Prostate gland (tissue), 2 donors: ENCODE measurements around the gene GPR137. TPM values are rescaled to one million over a fixed set of nuclear protein-coding genes. Genes with fewer than 3 reads are reported as not detected.
A peak's percentile ranks its signal among the peaks of the same experiment; 100 is the strongest.
"Not testable (repeated sequence)": the region's sequence is repeated elsewhere in the genome, so short reads cannot be mapped to it uniquely, and the experiment has no call there.

Experiments used
- DNase-seq: peaks from one replicate; pipeline ENCODE4 v3.0.0-alpha.2; 2019; ENCODE audit warnings: low spot score
- H3K27ac ChIP-seq, 2 donors: fragments of 200-600 bp; sonication (generic); 2 replicates each; pipeline ENCODE4 v1.5.1; 2017 to 2019
- H3K27me3 ChIP-seq: fragments of 200-600 bp; sonication (generic); replicated peaks from 2 replicates; pipeline ENCODE4 v1.5.1; 2019; ENCODE audit not compliant: insufficient read depth
- H3K36me3 ChIP-seq, 2 donors: fragments of 200-600 bp; sonication (generic); 1 replicate in 1 of 2; 2 replicates in 1 of 2; pipeline versions ENCODE4 v1.5.1 to v1.8.1; 2017 to 2019
- H3K4me1 ChIP-seq: fragments of 200-600 bp; sonication (generic); replicated peaks from 2 replicates; pipeline ENCODE4 v1.5.1; 2019
- H3K4me3 ChIP-seq, 2 donors: fragments of 200-600 bp; sonication (generic); 2 replicates each; pipeline ENCODE4 v1.5.1; 2017 to 2019
- H3K9me3 ChIP-seq: fragments of 200-600 bp; sonication (generic); 2 replicates; pipeline ENCODE4 v1.5.1; 2017
- CTCF ChIP-seq, 4 experiments: fragments of 200-600 bp in 2 of 4; fragments of 450-650 bp in 2 of 4; sonication (generic) in 2 of 4; IDR thresholded peaks; 1 replicate in 3 of 4; 2 replicates in 1 of 4; pipeline ENCODE4 v1.5.1; 2016 to 2019; ENCODE audit warnings: antibody characterized with exemption in 4 of 4, mild to moderate bottlenecking in 2 of 4, moderate library complexity in 2 of 4
- POLR2A ChIP-seq: fragments of 450-650 bp; IDR thresholded peaks from one replicate; pipeline ENCODE4 v1.6.1; 2016; ENCODE audit warnings: antibody characterized with exemption, mild to moderate bottlenecking
- POLR2AphosphoS5 ChIP-seq: sonication (generic); formaldehyde crosslinking; IDR thresholded peaks from one replicate; pipeline ENCODE4 v1.6.1; 2017; ENCODE audit warnings: antibody characterized with exemption
- WGBS: methylation state at CpG from one replicate; pipeline ENCODE4 v1.1.5; 2018; 5-methylcytosine and 5-hydroxymethylcytosine counted together
- intact Hi-C: fragments of 100-400 bp; cut with DNase I; formaldehyde crosslinking; loops from one replicate; pipeline ENCODE4 v1.14.2; 2022
- total RNA-seq, 2 donors: library from RNA; depleted of rRNA; stranded (reverse); fragments of >200 nt; gene quantifications; one replicate each; pipeline ENCODE4 v1.1.0, GENCODE V29; 2016

Gene GPR137
- total RNA-seq, 2 donors from 2014 or later: 38.8 to 94.9 TPM

- H3K36me3 ChIP-seq: no peaks in the 10 kb centered on the region
- H3K4me3 ChIP-seq: no peak overlapping the region
- no peak for DNase-seq
- H3K27ac ChIP-seq: no peak overlapping the region
- no peaks in the 10 kb centered on the region for H3K4me1 ChIP-seq
- 85% methylated on average over 10 of the region's 10 CpGs for WGBS
- intact Hi-C loops: no loop called here
- no peaks in the 10 kb centered on the region for H3K27me3 ChIP-seq
- H3K9me3 ChIP-seq: no peaks in the 10 kb centered on the region
- no peak for TF ChIP-seq POLR2AphosphoS5
- no peak for TF ChIP-seq POLR2A
Observed at GRCh38 chr11:64312947-64313346, 27.3 kb downstream of the GPR137 start.

- intact Hi-C loops: no loop called here
- DNase-seq: no peak
- no peaks in the 10 kb centered on the region for H3K9me3 ChIP-seq
- H3K36me3 ChIP-seq: no peaks in the 10 kb centered on the region
- 61% methylated on average over 18 of the region's 18 CpGs for WGBS
- H3K4me3 ChIP-seq: no peak overlapping the region
- H3K27me3 ChIP-seq: no peaks in the 10 kb centered on the region
- TF ChIP-seq CTCF (IDR thresholded peaks at IDR 0.05) (no peak), POLR2A (no peak), POLR2AphosphoS5 (no peak)
- H3K4me1 ChIP-seq: no peaks in the 10 kb centered on the region
- peak overlapping the region; percentile 17 to 27 for H3K27ac ChIP-seq
Observed at GRCh38 chr11:64313491-64314145, 28.0 kb downstream of the GPR137 start.

GRCh38 chr11:64314146-64314804 is 28.6 kb downstream of the GPR137 start:
- Histone ChIP-seq H3K9me3 (no peaks in the 10 kb centered on the region), H3K27me3 (no peaks in the 10 kb centered on the region), H3K27ac (peak overlapping the region; percentile 17 to 27), H3K4me1 (no peaks in the 10 kb centered on the region), H3K36me3 (no peaks in the 10 kb centered on the region), H3K4me3 (no peak overlapping the region)
- intact Hi-C loops: no loop called here
- 79% methylated on average over 19 of the region's 19 CpGs for WGBS
- no peak for DNase-seq
- TF ChIP-seq CTCF (IDR thresholded peaks at IDR 0.05): no peak
- no peak for TF ChIP-seq POLR2A
- TF ChIP-seq POLR2AphosphoS5: no peak

GRCh38 chr11:64314805-64315561 is 29.3 kb downstream of the GPR137 start:
- no peaks in the 10 kb centered on the region for H3K27me3 ChIP-seq
- intact Hi-C loops: no loop called here
- H3K4me1 ChIP-seq: no peaks in the 10 kb centered on the region
- no peak overlapping the region for H3K4me3 ChIP-seq
- WGBS: 89% methylated on average over 22 of the region's 24 CpGs
- no peaks in the 10 kb centered on the region for H3K9me3 ChIP-seq
- H3K27ac ChIP-seq: no peak overlapping the region
- no peaks in the 10 kb centered on the region for H3K36me3 ChIP-seq
- DNase-seq: no peak
- no peak for TF ChIP-seq POLR2A
- TF ChIP-seq CTCF (IDR thresholded peaks at IDR 0.05): no peak
- no peak for TF ChIP-seq POLR2AphosphoS5

GRCh38 chr11:64315667-64316526 is 30.2 kb downstream of the GPR137 start:
- H3K4me3 ChIP-seq: peak overlapping the region in 1 of 2 donors; percentile 80
- DNase-seq, H3K27me3 ChIP-seq, intact Hi-C loops, H3K36me3 ChIP-seq, H3K9me3 ChIP-seq, H3K4me1 ChIP-seq: not testable (repeated sequence)
- 73% methylated on average over 22 of the region's 25 CpGs for WGBS
- H3K27ac ChIP-seq: peak overlapping the region; percentile 98
